SU-DHL-6 (cell line): ENCODE measurements around the gene DMD.

Experiments used
- H2AFZ ChIP-seq: fragments of 200-600 bp; sonication (generic); 2 replicates; pipeline ENCODE4 v1.6.1; 2014; ENCODE audit warnings: low read depth, mild to moderate bottlenecking, moderate library complexity, mixed read lengths, antibody characterized with exemption, low read length; ENCODE audit not compliant: severe bottlenecking
- H3F3A ChIP-seq: fragments of 200-600 bp; shearing (Covaris generic); 2 replicates; pipeline ENCODE4 v1.6.0; 2016; ENCODE audit warnings: antibody characterized with exemption, mild to moderate bottlenecking; ENCODE audit not compliant: insufficient read depth
- H3K27ac ChIP-seq: fragments of 200-600 bp; sonication (generic); 2 replicates; pipeline ENCODE4 v1.5.1; 2016; ENCODE audit warnings: low read depth, mild to moderate bottlenecking, low read length, moderate library complexity, mixed read lengths
- H3K27me3 ChIP-seq: fragments of 200-600 bp; sonication (generic), shearing (Covaris generic); 2 replicates; pipeline ENCODE4 v1.6.0; 2014; ENCODE audit warnings: mild to moderate bottlenecking, low read length
- H3K36me3 ChIP-seq: fragments of 200-600 bp; sonication (generic); 2 replicates; pipeline ENCODE4 v1.6.1; 2014; ENCODE audit warnings: mild to moderate bottlenecking, low read length, mixed read lengths
- H3K4me2 ChIP-seq: fragments of 300-600, 200-600 bp; shearing (Covaris generic), sonication (generic); 2 replicates; pipeline ENCODE4 v1.6.0; 2014; ENCODE audit warnings: low read length, low read depth, mild to moderate bottlenecking; ENCODE audit not compliant: poor library complexity, severe bottlenecking
- H3K4me3 ChIP-seq: fragments of 200-600 bp; sonication (generic); 2 replicates; pipeline ENCODE4 v1.5.1; 2014; ENCODE audit warnings: antibody characterized with exemption, low read length, mild to moderate bottlenecking, mixed read lengths; ENCODE audit not compliant: insufficient read depth, poor library complexity, severe bottlenecking
- H3K79me2 ChIP-seq: fragments of 200-600 bp; sonication (generic); 2 replicates; pipeline ENCODE4 v1.6.1; 2014; ENCODE audit warnings: mild to moderate bottlenecking, low read length, moderate library complexity; ENCODE audit not compliant: insufficient read depth
- H3K9ac ChIP-seq: fragments of 200-600 bp; sonication (generic); 2 replicates; pipeline ENCODE4 v1.7.0; 2014; ENCODE audit warnings: mild to moderate bottlenecking, low read length
- H3K9me2 ChIP-seq: fragments of 200-600 bp; sonication (generic); replicated peaks from 2 replicates; pipeline ENCODE4 v1.6.1; 2014; ENCODE audit warnings: low read length; ENCODE audit not compliant: insufficient read depth
- H3K9me3 ChIP-seq: fragments of 200-600 bp; sonication (generic); 2 replicates; pipeline ENCODE4 v1.6.1; 2014; ENCODE audit warnings: low read length, mixed read lengths; ENCODE audit not compliant: insufficient read depth
- H4K20me1 ChIP-seq: fragments of 200-600 bp; sonication (generic); 2 replicates; pipeline ENCODE4 v1.6.1; 2014; ENCODE audit warnings: low read depth, mild to moderate bottlenecking, antibody characterized with exemption, low read length, moderate library complexity, mixed read lengths
- CTCF ChIP-seq: fragments of 200-600 bp; sonication (generic); IDR thresholded peaks from one replicate; pipeline ENCODE4 v1.5.1; 2017; ENCODE audit warnings: antibody characterized with exemption, mild to moderate bottlenecking, low read length, moderate library complexity; ENCODE audit not compliant: insufficient read depth, poor library complexity, severe bottlenecking
- EZH2phosphoT487 ChIP-seq: fragments of 200-600 bp; sonication (generic), shearing (Covaris generic); conservative IDR thresholded peaks from 2 replicates; pipeline ENCODE4 v1.6.1; 2018; ENCODE audit warnings: mild to moderate bottlenecking, antibody characterized with exemption, low read length, moderate library complexity, mixed read lengths

DMD gene

GRCh38 chrX:31609130-31609529 is 1602.2 kb downstream of the DMD start:
- TF ChIP-seq EZH2phosphoT487 (no peak), CTCF (no peak)
- no peak overlapping the region for H3K4me3 ChIP-seq
- H3F3A ChIP-seq, result no peaks in the 10 kb centered on the region
- H3K9me3 ChIP-seq, result no peaks in the 10 kb centered on the region
- H3K36me3 ChIP-seq, result no peaks in the 10 kb centered on the region
- H3K9ac ChIP-seq, result no peak overlapping the region
- H2AFZ ChIP-seq, result no peak overlapping the region
- H4K20me1 ChIP-seq, result no peaks in the 10 kb centered on the region
- H3K9me2 ChIP-seq, result no peaks in the 10 kb centered on the region
- no peak overlapping the region for H3K27ac ChIP-seq
- H3K79me2 ChIP-seq, result no peaks in the 10 kb centered on the region
- no peak overlapping the region for H3K4me2 ChIP-seq
- H3K27me3 ChIP-seq, result no peaks in the 10 kb centered on the region

- H3K36me3 ChIP-seq, result no peaks in the 10 kb centered on the region
- no peak overlapping the region for H3K4me3 ChIP-seq
- no peaks in the 10 kb centered on the region for H3K79me2 ChIP-seq
- H3K9me2 ChIP-seq, result no peaks in the 10 kb centered on the region
- no peak for TF ChIP-seq CTCF
- no peak for TF ChIP-seq EZH2phosphoT487
- H3K27me3 ChIP-seq, result no peaks in the 10 kb centered on the region
- no peaks in the 10 kb centered on the region for H4K20me1 ChIP-seq
- H3F3A ChIP-seq, result no peaks in the 10 kb centered on the region
- no peak overlapping the region for H3K4me2 ChIP-seq
- H2AFZ ChIP-seq, result no peak overlapping the region
- H3K9me3 ChIP-seq, result no peaks in the 10 kb centered on the region
- H3K9ac ChIP-seq, result no peak overlapping the region
- no peak overlapping the region for H3K27ac ChIP-seq
Observed at GRCh38 chrX:31608638-31609037, 1602.7 kb downstream of the DMD start.

GRCh38 chrX:31606771-31607170 is 1604.6 kb downstream of the DMD start:
- Histone ChIP-seq H3K9me2 (no peaks in the 10 kb centered on the region), H3K27ac (no peak overlapping the region), H3K9ac (no peak overlapping the region), H4K20me1 (no peaks in the 10 kb centered on the region), H2AFZ (no peak overlapping the region), H3K4me2 (no peak overlapping the region), H3F3A (no peaks in the 10 kb centered on the region), H3K9me3 (no peaks in the 10 kb centered on the region), H3K79me2 (no peaks in the 10 kb centered on the region), H3K4me3 (no peak overlapping the region), H3K36me3 (no peaks in the 10 kb centered on the region), H3K27me3 (no peaks in the 10 kb centered on the region)
- TF ChIP-seq CTCF, result no peak
- TF ChIP-seq EZH2phosphoT487, result no peak

GRCh38 chrX:31604629-31605221 is 1606.6 kb downstream of the DMD start:
- H2AFZ ChIP-seq, result no peak overlapping the region
- H3K4me3 ChIP-seq, result no peak overlapping the region
- no peak overlapping the region for H3K9ac ChIP-seq
- H3K36me3 ChIP-seq, result no peaks in the 10 kb centered on the region
- no peaks in the 10 kb centered on the region for H3K9me2 ChIP-seq
- TF ChIP-seq CTCF, result no peak
- no peak for TF ChIP-seq EZH2phosphoT487
- no peak overlapping the region for H3K27ac ChIP-seq
- no peaks in the 10 kb centered on the region for H3K27me3 ChIP-seq
- H4K20me1 ChIP-seq, result no peaks in the 10 kb centered on the region
- H3K9me3 ChIP-seq, result no peaks in the 10 kb centered on the region
- no peak overlapping the region for H3K4me2 ChIP-seq
- no peaks in the 10 kb centered on the region for H3F3A ChIP-seq
- H3K79me2 ChIP-seq, result no peaks in the 10 kb centered on the region
